Measurements from ENCODE around the gene GPR137B.
"Not testable (repeated sequence)": the region's sequence is repeated elsewhere in the genome, so short reads cannot be mapped to it uniquely, and the experiment has no call there.

Gene GPR137B

DNA sequence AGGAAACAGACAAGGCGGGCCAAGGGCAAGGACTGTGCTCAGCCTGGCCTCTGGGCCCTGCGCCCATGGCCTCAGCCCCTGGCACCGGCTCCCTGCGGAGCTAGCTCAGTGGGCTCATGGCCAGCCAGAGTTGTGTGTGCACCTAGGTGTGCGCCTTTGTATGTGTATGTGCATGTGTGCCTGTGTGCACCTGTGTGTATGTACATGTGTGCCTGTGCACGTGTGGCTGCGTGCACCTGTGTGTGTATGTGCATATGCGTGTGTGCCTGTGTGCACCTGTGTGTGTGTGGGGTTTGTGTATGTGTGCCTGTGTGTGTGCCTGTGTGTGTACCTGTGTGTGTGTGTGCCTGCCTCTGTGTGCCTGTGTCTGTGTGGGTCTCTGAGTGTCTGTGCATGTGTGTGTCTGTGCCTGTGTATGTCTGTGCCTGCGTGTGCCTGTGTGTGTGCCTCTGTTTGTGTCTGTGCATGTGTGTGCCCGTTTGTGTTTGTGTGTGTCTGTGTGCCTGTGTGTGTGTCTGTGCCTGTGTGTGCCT, 7.4 kb downstream of the GPR137B start:
- no peaks in the 10 kb centered on the region for H3K9me3 ChIP-seq (ENCODE audit: control insufficient read depth, low read length)
- peaks cover 11% of the 10 kb centered on the region for H3K4me1 ChIP-seq (ENCODE audit: control insufficient read depth, insufficient read depth, low read length)
- H3K9ac ChIP-seq (ENCODE audit: low read length), result no peak overlapping the region
- no peaks in the 10 kb centered on the region for H3K27me3 ChIP-seq (ENCODE audit: control insufficient read depth, insufficient read depth, low read length)
- H3K36me3 ChIP-seq (ENCODE audit: control insufficient read depth, insufficient read depth, low read length), result no peaks in the 10 kb centered on the region
- H3K4me3 ChIP-seq (ENCODE audit: low read length), result no peak overlapping the region

- no peak overlapping the region for H3K4me3 ChIP-seq (ENCODE audit: low read length)
- no peaks in the 10 kb centered on the region for H3K27me3 ChIP-seq (ENCODE audit: control insufficient read depth, insufficient read depth, low read length)
- no peaks in the 10 kb centered on the region for H3K9me3 ChIP-seq (ENCODE audit: control insufficient read depth, low read length)
- H3K9ac ChIP-seq (ENCODE audit: low read length), result no peak overlapping the region
- H3K36me3 ChIP-seq (ENCODE audit: control insufficient read depth, insufficient read depth, low read length), result no peaks in the 10 kb centered on the region
- H3K4me1 ChIP-seq (ENCODE audit: control insufficient read depth, insufficient read depth, low read length), result peaks cover 11% of the 10 kb centered on the region
Measured at GRCh38 chr1:236150311-236150955, 8.1 kb downstream of the GPR137B start.

DNA sequence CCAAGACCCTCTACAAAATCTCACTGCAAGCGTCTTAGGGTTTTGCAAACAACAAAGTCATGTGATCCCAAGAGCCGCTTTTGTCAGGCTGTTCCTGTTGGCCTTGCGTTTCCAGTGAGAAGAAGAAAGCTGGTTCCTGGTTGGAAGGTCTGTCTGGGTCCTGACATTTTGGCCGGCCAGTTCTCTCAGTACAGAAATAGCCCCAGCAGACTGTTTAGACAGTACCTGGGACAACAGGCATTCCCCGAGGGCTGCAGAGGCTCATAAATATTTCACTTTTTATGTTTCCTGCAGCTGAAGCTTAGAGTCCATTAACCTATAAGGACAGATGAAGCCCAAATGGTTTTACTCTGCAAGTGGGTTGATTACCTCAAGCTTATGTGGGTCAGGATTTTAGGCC, 8.6 kb downstream of the GPR137B start:
- H3K4me3 ChIP-seq (ENCODE audit: low read length), result no peak overlapping the region
- H3K9me3 ChIP-seq (ENCODE audit: control insufficient read depth, low read length), result no peaks in the 10 kb centered on the region
- no peaks in the 10 kb centered on the region for H3K36me3 ChIP-seq (ENCODE audit: control insufficient read depth, insufficient read depth, low read length)
- H3K9ac ChIP-seq (ENCODE audit: low read length), result no peak overlapping the region
- H3K27me3 ChIP-seq (ENCODE audit: control insufficient read depth, insufficient read depth, low read length), result no peaks in the 10 kb centered on the region
- peaks cover 11% of the 10 kb centered on the region for H3K4me1 ChIP-seq (ENCODE audit: control insufficient read depth, insufficient read depth, low read length)

DNA sequence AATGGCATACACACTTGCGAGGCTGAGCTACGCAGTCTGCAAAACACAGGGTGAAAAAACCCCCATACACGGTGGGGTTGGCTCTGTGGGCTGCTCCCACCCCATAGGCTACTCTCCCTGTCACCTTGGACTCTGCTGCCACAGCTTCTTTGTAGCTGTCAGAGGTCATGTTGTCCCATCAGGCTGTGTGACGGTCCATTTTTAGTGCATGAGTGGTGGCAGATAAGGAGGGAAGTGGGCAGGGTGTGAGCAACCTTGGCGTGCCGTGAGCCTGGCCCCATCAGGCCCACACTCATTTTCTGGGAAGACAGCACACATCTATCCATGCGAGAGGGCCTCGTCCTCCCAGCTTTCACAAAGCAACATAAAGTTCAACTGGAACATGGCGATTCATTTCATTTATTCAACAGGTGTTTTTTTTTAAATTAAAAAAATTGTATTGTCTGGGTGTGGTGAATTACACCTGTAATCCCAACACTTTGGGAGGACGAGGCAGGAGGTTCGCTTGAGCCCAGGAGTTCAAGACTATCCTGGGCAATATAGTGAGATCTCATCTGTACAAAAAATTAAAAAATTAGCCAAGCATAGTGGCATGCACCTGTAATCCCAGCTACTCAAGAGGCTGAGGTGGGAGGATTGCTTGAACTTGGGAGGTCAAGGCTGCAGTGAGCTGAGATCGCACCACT, 9.5 kb downstream of the GPR137B start:
- H3K36me3 ChIP-seq (ENCODE audit: control insufficient read depth, insufficient read depth, low read length), result no peaks in the 10 kb centered on the region
- no peak overlapping the region for H3K4me3 ChIP-seq (ENCODE audit: low read length)
- peaks cover 9% of the 10 kb centered on the region for H3K4me1 ChIP-seq (ENCODE audit: control insufficient read depth, insufficient read depth, low read length)
- H3K27me3 ChIP-seq (ENCODE audit: control insufficient read depth, insufficient read depth, low read length), result no peaks in the 10 kb centered on the region
- H3K9me3 ChIP-seq (ENCODE audit: control insufficient read depth, low read length), result no peaks in the 10 kb centered on the region
- H3K9ac ChIP-seq (ENCODE audit: low read length), result no peak overlapping the region

GRCh38 chr1:236154126-236154525, 11.8 kb downstream of the GPR137B start:
- no peaks in the 10 kb centered on the region for H3K27me3 ChIP-seq (ENCODE audit: control insufficient read depth, insufficient read depth, low read length)
- no peak overlapping the region for H3K4me3 ChIP-seq (ENCODE audit: low read length)
- H3K9me3 ChIP-seq (ENCODE audit: control insufficient read depth, low read length), result no peaks in the 10 kb centered on the region
- H3K4me1 ChIP-seq (ENCODE audit: control insufficient read depth, insufficient read depth, low read length), result no peaks in the 10 kb centered on the region
- H3K36me3 ChIP-seq (ENCODE audit: control insufficient read depth, insufficient read depth, low read length), result no peaks in the 10 kb centered on the region
- no peak overlapping the region for H3K9ac ChIP-seq (ENCODE audit: low read length)

DNA sequence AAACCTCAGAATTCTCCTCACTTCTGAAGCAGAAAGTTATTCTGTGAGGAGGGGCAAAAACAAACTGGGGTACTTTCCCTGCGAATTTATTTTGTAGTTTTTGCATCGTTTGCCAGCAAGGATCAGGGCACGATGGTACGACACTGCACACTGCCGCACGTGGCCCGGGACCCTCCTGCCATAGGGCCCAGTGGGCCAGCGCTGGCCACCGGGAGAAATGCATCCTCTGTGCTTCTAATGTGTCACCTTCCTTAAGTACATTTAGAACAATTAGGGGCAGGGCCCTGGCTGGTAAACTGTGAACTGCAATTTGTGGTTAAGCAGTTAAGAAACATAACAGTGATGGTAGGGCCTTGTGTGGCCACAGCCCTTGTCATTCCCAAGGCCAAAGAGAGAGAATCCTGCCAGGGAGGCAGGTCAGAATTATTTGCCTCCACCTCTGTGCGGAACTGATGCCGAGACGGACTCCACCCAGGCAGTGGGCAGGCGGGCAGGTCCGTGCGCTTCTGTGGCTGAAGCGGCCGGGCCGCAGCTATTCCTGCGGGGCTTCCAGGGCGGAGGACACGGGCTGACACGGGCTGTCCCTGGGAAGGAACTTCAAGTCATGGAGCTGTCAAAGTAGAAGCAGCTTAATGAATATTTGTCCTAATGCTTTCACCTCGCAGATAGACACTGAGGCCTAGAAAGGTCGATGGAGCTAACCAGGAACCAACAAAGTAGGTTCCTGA, 12.5 kb downstream of the GPR137B start:
- no peaks in the 10 kb centered on the region for H3K36me3 ChIP-seq (ENCODE audit: control insufficient read depth, insufficient read depth, low read length)
- H3K9me3 ChIP-seq (ENCODE audit: control insufficient read depth, low read length), result no peaks in the 10 kb centered on the region
- peaks cover 4% of the 10 kb centered on the region for H3K4me1 ChIP-seq (ENCODE audit: control insufficient read depth, insufficient read depth, low read length)
- H3K9ac ChIP-seq (ENCODE audit: low read length), result no peak overlapping the region
- H3K4me3 ChIP-seq (ENCODE audit: low read length), result no peak overlapping the region
- no peaks in the 10 kb centered on the region for H3K27me3 ChIP-seq (ENCODE audit: control insufficient read depth, insufficient read depth, low read length)

DNA sequence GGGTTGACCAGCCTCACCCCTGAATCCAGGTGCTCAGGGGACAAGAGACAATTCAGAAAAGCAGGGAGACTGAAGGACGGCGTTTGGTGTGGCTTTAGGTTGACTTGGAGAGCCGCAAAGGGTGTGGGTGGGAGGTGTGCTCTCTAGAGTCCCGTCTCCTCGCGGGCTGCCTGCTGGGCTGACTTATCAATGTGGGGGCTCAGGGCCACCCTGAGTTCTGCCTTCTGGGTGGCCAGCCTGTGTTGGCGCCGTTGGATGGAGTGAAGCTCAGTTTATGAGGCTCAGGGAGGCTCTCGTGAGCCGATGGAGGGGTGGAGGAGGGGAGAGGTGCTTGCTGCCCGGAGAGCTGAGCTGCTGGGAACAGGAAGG, 13.0 kb downstream of the GPR137B start:
- H3K4me1 ChIP-seq (ENCODE audit: control insufficient read depth, insufficient read depth, low read length), result peaks cover 4% of the 10 kb centered on the region
- no peaks in the 10 kb centered on the region for H3K9me3 ChIP-seq (ENCODE audit: control insufficient read depth, low read length)
- no peaks in the 10 kb centered on the region for H3K27me3 ChIP-seq (ENCODE audit: control insufficient read depth, insufficient read depth, low read length)
- H3K4me3 ChIP-seq (ENCODE audit: low read length), result no peak overlapping the region
- no peaks in the 10 kb centered on the region for H3K36me3 ChIP-seq (ENCODE audit: control insufficient read depth, insufficient read depth, low read length)
- H3K9ac ChIP-seq (ENCODE audit: low read length), result no peak overlapping the region

DNA sequence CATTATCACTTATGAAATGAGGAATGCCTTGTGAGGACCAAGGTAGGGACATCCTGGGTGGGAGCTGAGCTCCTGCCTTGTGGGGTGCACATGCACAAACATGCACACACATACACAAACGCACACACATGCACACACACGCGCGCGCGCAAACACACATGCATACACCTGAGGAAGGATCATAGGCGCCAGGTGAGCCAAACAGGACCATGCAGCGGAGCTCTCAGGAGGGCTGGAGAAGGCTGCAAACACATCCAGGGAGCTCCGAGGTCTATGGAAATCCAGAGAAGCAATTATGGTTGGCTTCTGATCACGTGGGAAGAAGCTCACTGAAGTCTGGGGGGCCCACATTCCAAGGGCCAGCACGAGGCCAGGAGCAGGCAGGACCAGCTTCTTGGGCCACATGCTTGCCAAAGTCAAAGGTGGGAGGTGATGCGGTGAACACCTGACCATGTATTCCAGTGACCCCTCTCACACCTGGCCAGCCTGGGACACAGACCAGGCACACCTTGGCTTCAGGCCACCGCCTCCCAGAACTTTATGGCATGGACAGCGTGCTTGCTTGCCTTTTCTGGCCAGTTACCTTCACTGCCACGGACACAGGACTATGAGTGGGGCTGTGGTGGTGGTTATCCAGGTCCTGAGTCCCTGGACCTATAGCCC, 13.6 kb downstream of the GPR137B start:
- no peak overlapping the region for H3K4me3 ChIP-seq (ENCODE audit: low read length)
- no peaks in the 10 kb centered on the region for H3K36me3 ChIP-seq (ENCODE audit: control insufficient read depth, insufficient read depth, low read length)
- H3K27me3 ChIP-seq (ENCODE audit: control insufficient read depth, insufficient read depth, low read length), result no peaks in the 10 kb centered on the region
- H3K9ac ChIP-seq (ENCODE audit: low read length), result no peak overlapping the region
- H3K9me3 ChIP-seq (ENCODE audit: control insufficient read depth, low read length), result no peaks in the 10 kb centered on the region
- H3K4me1 ChIP-seq (ENCODE audit: control insufficient read depth, insufficient read depth, low read length), result peaks cover 4% of the 10 kb centered on the region

DNA sequence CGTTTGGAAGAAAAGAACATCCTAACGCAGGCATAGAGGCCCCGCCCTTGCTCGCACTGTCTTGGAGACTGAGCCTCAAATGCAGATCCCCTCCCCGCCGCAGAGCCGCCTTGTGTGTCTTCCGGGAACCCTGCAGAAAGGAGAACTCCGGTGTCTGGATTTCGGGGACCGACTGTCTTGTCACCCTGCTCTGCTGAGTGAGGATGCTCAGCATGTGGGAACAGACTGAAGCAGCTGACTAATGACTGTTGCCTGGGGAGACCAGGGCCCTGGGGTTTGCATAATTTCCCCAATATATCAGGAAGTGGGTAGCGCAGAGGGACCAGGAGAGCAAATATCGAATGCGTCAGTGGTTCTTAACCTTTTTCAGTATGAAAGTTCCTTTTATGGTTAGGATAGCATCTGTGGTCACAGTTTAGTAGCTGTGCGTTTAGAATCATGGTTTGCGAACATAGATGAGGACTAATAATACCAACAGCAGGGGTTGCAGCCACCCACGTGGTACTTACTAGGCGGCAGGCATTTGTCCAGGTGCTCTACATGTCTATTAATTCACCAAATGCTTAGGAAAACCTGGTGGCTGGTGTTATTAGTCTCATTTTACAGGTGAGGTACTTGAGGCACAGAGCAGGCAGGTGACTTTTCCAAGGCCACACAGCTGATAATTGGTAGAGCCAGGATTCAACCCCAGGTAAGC, 14.3 kb downstream of the GPR137B start:
- Histone ChIP-seq H3K27me3 (ENCODE audit: control insufficient read depth, insufficient read depth, low read length) (no peaks in the 10 kb centered on the region), H3K4me3 (ENCODE audit: low read length) (no peak overlapping the region), H3K9me3 (ENCODE audit: control insufficient read depth, low read length) (no peaks in the 10 kb centered on the region), H3K9ac (ENCODE audit: low read length) (no peak overlapping the region), H3K36me3 (ENCODE audit: control insufficient read depth, insufficient read depth, low read length) (no peaks in the 10 kb centered on the region), H3K4me1 (ENCODE audit: control insufficient read depth, insufficient read depth, low read length) (peaks cover 4% of the 10 kb centered on the region)

DNA sequence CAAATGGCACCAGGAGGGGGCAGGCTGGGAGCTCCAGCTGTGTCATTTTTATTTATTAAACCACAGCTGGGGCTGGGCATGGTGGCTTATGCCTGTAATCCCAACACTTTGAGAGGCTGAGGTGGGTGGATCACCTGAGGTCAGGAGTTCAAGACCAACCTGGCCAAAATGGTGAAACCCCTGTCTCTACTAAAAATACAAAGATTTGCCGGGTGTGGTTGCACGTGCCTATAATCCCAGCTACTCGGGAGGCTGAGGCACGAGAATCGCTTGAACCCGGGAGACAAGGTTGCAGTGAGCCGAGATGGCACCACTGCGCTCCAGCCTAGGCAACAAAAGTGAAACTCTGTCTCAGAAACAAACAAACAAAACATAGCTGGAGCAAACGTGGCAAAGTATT, 15.7 kb downstream of the GPR137B start:
- H3K4me1 ChIP-seq (ENCODE audit: control insufficient read depth, insufficient read depth, low read length), result peaks cover 11% of the 10 kb centered on the region
- not testable (repeated sequence) for H3K27me3 ChIP-seq (ENCODE audit: control insufficient read depth, insufficient read depth, low read length); H3K36me3 ChIP-seq (ENCODE audit: control insufficient read depth, insufficient read depth, low read length); H3K4me3 ChIP-seq (ENCODE audit: low read length); H3K9me3 ChIP-seq (ENCODE audit: control insufficient read depth, low read length); H3K9ac ChIP-seq (ENCODE audit: low read length)

GRCh38 chr1:236158719-236159118, 16.4 kb downstream of the GPR137B start:
- Histone ChIP-seq H3K9ac (ENCODE audit: low read length) (no peak overlapping the region), H3K27me3 (ENCODE audit: control insufficient read depth, insufficient read depth, low read length) (no peaks in the 10 kb centered on the region), H3K9me3 (ENCODE audit: control insufficient read depth, low read length) (no peaks in the 10 kb centered on the region), H3K36me3 (ENCODE audit: control insufficient read depth, insufficient read depth, low read length) (no peaks in the 10 kb centered on the region), H3K4me1 (ENCODE audit: control insufficient read depth, insufficient read depth, low read length) (peaks cover 13% of the 10 kb centered on the region), H3K4me3 (ENCODE audit: low read length) (no peak overlapping the region)

Measured in mucosa of stomach (tissue), 1 donor.